Measurements from ENCODE around the gene MRPL2.

- TF ChIP-seq EZH2 (IDR thresholded peaks at IDR 0.05; ENCODE audit: borderline replicate concordance, low read depth, low read length, severe bottlenecking) (no peak), CTCF (IDR thresholded peaks at IDR 0.05; ENCODE audit: borderline replicate concordance, extremely low read depth, low read length, poor library complexity, severe bottlenecking) (no peak)
Measured at GRCh38 chr6:43074847-43075669, 15.8 kb upstream of the MRPL2 start.
